Measurements from ENCODE around the gene LCN10.
A peak's percentile ranks its signal among the peaks of the same experiment; 100 is the strongest.

Gene LCN10

DNA sequence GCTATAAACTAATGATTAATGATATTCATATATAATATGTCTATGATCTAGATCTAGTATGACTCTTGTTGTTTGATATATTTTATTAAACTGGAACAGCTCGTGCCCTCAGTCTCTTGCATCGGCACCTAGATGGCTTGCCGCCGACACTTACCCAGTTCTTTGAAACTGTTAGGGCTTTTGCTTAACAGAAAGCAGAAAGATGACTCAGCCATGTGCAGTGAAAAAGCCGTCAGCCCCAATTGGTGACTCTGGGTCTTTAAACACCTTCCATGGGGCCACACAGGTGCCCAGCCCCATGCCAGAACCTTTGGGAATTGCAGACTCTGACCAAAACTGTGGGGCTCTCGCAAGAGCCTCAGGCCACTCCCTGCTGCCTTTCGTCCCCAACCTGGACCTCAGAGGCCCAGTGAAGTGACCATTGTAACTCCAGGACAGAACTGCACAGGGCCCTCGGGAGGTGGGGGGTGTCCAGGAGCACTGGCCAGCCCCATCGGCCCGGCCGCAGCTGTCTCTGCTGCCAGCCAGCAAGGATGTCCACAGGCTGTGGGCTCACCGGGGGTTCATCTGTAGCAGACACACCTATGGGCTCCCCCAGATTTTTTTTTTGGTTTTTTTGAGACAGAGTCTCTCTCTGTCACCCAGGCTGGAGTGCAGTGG is 7.8 kb downstream of the LCN10 start:
- DNase-seq: no peak

DNA sequence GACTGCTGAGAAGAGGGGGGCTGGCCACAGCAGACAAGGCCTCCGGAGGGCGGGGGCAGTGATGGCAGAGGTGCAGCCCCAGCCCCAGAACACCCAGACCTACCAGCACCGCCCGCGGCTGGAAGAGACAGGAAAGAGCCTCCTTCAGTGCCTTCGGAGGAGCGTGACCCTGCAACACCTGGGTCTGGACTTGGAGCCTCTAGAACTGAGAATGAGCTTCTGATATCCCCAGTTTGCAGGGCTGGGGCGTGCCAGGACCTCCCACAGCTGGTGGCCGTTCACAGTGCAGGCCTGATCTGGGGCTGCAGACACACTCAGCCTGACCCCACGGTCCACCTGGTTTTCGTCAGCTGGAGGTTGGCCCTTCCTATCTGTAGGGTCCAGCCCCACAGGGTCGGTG is 9.1 kb downstream of the LCN10 start:
- no peak for DNase-seq

DNA sequence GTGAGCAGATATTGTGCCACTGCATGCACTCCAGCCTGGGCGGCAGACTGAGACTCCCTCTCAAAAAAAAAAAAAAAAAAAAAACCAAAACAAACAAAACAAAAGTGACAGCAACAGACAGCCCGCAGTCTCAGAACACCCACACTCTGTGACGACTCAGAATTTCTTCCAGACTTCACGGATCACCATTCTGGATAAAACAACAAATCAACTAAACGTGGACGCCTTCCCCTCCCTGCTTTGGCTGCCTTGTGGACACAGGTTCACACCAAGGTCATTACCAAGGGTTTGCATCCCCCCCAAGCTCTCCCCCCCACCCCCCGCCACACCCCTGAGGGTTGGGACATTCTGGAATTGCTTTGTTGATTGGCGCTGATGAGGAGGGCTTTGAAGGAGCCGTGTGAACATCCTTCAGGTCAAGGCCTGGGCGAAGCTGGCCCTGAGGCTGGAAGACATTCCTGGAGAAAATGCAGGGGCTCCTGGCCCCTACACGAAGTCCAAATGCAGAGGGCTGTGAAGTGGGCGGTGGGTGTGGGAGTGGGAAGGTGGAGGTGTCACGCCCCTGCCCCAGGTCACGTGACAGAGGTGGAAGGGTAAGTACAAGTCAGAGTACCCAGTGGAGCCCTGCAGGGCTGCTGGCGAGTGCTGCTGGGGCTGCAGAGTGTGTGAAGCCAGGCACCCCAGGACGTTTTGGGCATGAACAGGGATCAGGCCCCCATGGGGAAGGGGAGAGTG is 10.1 kb downstream of the LCN10 start:
- DNase-seq: no peak

DNA sequence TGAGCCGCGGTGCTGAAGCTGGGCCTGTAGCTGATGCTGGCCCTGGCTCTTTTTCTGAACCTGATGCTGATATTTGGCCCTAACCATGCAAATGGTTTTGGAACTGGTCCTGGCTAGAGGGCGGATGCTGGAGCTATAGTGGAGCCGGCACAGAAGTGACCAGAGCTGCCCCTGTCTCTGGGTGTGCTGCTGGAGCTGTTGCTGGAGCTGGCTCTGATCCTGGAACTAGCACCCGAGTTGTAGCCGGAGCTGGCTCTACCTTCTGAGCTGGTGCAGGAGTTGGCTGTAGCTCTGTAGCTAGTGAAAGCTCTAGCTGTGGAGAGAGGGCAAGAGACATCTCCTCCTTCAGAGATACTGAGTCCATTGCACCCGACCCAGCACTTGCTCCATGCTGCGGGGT is 12.8 kb downstream of the LCN10 start:
- no peak for DNase-seq

DNA sequence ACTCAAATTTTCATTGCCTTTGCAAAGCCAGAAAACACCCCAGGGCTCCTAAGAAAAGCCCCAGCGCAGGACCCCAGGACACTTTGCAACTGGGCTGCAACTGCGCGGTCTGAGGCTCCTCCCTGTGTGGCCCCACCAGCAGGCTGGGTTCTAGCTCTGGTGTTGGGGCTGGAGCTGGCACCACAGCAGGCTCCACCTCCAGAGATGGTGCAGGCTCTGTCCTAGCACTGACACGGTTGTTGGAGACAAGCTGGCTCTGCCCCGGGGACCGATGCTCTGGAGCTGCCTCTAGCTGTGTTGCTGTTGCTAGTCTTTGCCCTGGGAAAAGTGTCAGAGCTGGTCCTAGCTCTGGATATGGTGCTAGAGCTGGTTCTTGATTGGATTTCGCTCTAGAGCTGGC is 13.6 kb downstream of the LCN10 start:
- no peak for DNase-seq

DNA sequence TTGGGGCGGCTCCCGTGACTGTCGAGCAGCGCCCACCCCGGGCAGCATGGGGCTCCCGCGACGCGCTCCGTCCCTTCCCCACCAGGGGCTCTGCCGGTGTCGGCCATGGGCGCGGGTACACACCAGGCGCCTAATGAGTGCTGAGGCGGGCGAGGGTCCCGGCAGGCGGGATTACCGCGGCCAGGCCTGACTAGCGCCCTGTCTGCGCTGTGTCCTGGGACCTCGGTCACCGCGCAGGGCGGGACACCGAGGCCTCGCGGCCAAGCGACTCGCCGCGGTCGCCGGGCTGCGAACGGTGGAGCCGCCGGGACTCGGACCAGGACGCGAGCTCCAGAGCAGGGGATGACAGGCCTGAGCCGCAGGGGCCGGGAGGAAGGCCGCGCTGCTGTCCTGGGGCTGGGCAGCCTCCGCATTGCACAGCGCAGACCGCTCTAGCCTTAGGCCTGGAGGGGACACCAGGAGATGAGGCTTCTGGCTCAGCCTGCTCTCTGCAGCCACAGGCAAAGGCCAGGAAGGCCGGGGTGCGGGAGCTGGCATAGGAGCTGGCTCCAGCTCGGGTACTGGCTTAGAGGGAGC is 14.1 kb downstream of the LCN10 start:
- DNase-seq: no peak

DNA sequence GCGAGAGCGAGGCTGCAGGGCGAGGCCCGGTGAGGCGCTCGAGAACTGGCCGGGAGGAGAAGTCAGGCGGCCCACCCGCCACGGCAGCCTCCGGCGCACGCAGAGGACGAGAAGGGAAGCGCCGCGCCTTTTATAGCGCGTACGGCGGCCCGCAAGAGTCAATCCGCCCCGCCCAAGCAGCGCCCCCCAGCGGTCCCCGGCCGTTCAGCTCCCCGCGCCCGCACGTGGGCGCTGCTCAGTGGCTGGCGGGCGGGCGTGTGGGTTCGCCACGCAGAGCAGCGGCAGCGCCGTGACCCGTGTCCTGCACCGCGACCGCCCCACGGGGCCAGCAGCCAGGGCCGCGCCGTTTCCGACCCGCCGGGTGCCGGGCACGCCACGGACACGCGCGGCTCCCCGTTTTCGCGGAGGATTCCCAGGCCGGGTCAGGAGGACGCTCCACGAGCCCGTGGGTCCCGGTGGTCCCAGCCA is 14.6 kb downstream of the LCN10 start:
- peak; percentile 93 for DNase-seq

DNA sequence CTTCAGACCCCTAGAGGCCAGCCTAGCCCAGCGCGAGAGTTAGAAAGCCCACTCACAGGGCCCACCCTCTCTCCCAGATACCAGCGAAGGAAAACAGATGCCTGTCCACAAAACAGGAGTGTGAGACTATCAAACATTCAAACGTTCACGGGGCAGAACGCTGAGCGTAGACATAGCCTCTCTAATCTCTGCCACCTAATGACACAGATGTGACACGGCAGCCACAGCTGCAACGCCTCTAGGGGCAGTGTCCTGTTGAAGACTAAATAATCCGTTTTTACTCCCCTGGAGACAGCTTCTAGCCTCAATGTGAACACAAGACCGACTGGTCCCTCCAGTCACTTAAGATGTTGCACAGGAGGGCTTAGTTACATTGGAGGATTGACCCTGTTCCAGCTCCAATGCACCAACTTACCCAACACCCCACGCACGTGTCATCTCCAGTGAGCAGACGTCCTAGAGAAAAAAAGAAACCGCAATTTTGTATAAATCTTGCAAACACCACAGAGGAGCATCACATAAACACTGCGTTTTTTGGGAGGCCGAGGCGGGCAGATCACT is 16.0 kb downstream of the LCN10 start:
- no peak for DNase-seq

DNA sequence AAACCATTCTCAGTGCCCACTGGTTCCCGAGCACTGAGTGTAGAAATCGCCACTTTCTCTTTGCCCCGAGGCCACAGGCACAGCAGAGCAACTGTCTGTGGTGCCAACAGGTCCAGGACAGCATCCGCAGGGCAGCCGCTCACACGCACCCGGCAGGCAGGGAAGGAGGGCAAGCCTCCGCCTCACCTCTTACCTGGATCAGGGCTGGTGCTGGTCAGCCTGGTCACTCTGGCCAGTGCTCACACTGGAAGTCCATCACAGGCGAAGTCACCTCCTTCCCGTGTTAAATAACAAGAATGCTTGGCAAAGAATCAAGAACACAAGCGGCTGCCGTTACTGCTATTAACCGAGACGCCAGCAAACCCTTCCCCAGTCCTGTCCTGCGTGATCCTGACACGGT is 16.6 kb downstream of the LCN10 start:
- no peak for DNase-seq

DNA sequence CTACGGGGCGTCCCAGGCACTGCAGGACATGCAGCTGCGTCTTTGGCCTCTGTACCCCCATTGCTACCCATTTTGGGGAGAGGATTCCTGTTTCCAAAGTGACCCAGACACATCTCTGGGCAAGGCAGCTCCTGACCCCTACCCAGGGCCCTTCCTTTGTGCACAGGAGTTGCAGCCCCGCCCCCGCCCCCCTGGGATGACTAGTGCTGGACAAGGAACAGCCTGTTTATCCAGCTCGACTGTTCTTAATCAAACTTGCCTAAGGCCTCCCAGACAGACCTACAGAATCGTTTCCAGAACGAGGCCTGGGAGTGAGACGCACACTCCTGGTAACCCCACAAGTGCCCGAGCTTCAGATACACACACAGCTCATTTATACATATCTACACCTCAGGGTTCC is 17.1 kb downstream of the LCN10 start:
- no peak for DNase-seq

DNA sequence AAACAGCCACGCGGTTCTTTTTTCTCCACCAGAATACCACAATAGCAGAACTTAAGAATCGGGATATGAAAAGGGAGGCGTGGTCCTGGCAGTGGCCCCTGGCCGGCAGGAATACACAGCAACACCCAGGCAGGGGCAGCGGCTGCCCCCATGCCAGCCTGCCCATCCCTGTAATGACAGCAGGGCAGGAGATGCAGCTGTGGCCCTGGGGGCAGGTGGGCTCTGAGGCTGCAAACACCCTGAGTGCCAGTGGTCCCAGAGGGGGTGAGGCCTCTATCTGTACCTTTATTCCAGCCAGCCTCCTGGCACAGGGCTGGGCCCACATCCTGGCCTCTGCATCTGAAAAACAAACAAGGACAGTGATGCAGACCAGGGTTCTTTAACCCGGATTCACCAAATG is 18.0 kb downstream of the LCN10 start:
- no peak for DNase-seq

DNA sequence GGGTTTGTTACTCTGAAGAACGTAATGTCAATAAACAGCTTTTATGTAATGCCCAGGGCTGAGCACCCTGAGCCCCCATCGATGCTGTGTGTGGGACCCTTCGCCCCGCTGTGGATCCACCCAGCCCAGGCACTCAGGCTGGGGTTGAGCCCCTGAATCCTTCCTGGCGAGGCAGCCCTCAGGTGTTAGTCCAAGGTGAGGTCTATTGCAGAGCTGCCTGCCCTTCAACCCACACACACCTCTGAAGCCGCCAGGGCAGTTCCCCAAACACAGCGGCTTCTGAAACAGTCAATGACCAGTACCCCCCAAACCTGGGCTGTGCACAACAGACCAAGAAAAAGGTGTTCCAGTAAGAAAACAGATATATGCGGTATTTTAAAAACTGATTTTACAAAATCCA is 18.8 kb downstream of the LCN10 start:
- DNase-seq: no peak

DNA sequence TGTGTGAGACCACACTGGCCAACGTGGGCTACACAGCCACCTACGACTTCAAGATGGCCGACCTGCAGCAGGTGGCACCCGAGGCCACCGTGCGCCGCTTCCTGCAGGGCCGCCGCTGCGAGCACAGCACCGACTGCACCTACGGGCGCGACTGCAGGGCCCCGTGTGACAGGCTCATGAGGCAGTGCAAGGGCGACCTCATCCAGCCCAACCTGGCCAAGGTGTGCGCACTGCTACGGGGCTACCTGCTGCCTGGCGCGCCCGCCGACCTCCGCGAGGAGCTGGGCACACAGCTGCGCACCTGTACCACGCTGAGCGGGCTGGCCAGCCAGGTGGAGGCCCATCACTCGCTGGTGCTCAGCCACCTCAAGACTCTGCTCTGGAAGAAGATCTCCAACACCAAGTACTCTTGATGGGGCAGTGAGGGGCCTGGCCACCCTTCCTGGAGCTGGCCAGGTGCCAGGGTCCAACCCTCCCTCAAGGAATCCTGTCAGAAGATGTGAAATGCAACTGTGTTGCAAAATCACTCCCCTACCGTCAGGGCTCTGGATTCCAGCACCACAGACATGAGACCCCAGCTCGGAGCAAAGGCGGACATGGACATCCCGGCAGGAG is 19.3 kb downstream of the LCN10 start:
- no peak for DNase-seq

DNA sequence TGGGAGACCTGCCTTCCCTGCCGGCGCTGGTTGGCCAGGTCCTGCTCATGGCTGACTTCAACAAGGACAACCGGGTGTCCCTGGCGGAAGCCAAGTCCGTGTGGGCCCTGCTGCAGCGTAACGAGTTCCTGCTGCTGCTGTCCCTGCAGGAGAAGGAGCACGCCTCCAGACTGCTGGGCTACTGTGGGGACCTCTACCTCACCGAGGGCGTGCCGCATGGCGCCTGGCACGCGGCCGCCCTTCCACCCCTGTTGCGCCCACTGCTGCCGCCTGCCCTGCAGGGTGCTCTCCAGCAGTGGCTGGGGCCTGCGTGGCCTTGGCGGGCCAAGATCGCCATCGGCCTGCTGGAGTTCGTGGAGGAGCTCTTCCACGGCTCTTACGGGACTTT is 19.8 kb downstream of the LCN10 start:
- no peak for DNase-seq

DNA sequence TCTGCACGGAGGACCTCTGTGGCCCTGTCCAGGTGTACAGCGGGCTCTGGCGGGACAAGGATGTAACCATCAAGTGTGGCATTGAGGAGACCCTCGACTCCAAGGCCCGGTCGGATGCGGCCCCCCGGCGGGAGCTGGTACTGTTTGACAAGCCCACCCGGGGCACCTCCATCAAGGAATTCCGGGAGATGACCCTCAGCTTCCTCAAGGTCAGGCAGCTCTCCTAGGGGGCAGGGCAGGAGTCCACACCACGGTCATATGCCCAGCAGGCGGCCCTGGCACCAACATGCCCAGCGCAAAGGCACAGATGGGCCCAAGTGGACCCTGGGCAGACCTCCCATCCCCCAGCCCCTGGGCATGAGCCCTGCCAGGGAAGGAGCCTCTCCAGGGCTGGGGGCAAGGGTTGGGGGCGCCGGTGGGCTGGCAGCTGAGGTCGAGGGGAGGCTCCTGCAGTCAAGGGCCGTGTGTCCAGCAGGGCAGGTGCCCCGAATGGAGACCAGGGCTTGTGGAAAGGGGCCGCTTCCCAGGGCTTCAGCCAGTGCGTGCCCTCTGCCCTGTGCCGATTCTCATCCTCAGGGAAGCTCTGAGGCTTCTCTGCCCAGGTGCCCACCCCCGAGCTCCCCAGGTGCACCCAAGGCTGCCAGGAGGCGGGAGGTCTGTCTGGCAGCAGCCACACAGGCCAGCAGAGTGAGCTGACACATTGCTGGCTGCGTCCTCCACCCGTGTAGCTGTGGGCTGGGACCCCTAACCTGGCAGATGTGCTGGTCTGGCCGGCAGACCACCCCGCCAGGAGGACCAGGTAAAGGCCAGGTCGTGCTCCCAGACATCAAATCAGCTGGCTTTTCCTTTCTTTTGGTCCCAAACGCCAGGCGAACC is 20.4 kb downstream of the LCN10 start:
- no peak for DNase-seq

DNA sequence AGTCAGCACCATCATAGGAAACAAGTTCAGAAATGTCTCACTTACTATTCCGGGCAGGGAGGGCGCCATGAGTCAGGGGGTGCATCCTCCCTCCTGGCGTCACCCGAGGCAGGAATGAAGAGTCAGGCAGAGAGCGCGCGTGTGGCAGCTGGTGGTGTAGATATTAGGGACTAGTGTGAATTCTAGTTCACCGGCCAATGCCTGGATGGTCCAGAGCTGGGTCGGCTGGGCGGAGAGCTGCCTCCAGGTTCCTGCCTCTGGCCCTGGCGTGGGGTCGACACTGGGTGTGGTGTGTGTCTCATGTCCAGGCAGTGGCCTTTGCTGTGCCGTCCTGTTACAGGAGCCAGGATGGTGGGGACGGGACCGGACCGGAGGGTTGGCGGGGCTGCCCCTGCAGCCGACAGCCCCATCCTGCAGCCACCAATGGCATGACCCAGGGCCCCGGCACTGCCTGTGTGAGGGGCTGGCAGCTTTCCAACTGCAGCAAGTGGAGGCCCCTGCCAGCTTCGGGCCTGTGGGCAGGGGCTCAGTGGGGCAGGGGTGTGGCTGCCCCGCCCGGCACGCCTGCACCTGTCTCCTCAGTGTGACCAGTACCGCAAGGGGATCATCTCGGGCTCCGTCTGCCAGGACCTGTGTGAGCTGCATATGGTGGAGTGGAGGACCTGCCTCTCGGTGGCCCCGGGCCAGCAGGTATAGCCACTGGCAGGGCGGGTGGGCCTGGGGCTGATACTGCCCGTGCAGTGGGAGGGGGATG is 21.2 kb downstream of the LCN10 start:
- no peak for DNase-seq

DNA sequence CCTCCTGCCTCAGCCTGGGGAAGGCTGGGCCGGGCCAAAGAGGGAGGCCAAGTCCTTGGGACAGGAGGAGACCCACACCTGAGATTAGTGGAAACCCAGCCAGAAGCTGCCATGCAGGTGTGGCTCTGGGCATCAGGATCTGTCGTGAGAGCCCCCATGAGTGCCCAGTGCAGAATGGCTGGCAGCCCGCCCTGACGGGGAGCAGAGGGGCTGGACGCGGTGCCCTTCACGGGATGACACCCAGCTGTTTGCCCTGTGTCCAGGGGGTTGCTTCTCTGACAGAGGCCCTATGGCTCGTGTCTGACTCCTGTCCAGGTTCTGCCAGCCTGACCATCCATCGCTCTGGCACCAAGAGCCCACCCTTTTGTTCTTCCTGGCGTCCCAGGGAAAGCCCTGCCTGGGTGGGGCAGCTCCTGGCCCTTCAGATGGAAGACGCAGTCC is 21.8 kb downstream of the LCN10 start:
- no peak for DNase-seq

DNA sequence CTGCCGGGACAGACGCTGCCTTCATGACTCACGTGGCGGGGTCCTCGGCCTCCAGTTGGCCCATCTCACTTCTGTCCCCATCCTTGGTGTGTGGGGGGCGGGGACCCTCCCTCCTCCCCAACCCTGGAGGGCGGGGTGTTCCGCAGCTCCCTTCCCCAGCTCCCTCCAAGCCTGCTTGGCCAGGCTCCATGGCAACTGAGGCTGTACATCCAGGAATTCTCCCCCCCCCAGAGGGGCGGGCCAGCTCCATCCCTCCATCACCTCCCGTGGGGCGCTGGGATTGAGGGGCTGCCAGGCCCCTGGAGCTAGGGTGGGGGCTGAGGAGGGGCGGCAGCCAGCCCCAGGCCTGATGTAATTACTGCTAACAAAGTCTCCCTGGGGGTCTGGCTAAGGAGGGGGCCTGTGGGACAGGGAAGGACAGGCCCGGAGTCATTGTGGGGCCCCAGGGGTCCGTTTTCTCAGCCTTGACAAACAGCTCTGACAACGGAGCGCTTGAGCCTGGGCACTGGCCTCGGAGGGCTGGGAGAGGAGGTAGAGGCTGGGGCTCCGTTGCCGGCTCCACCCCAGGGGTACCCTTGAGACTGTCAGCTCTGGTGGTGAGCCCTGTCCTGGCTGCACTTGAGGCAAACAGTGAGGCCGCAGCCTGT is 22.4 kb downstream of the LCN10 start:
- no peak for DNase-seq

DNA sequence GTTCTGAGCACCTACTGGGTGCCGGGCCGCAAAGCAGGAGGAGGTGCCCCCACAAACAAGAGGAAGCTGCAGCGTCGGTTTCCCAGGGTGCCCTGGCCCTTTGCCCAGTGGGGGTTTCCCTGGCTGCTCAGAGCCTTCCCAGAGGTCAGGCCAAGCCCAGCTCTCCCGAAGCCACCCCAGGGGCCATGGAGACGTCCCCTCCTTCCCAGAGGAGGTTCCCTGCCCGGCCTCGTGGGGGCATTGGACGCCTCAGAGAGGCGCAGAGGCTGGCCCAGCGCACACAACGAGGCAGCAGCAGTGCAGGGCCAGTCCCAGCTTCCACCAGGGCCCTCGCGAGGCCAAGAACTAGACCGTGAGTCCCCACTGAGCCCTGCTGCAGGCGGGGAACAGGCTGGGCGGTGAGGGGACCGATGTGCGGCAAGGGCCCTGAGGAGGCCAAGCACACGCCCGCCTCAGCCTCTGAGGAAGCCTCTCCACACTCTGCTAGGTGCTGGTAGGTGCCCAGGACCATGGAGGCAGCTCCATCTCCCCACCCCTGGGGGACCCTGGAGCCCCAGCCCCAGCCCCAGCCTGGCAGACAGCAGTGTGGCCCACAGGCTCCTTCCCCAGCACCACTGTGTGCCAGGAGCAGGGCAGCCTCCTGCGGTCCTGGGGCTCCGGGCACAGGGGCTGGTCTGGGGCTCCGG is 23.4 kb downstream of the LCN10 start:
- no peak for DNase-seq

DNA sequence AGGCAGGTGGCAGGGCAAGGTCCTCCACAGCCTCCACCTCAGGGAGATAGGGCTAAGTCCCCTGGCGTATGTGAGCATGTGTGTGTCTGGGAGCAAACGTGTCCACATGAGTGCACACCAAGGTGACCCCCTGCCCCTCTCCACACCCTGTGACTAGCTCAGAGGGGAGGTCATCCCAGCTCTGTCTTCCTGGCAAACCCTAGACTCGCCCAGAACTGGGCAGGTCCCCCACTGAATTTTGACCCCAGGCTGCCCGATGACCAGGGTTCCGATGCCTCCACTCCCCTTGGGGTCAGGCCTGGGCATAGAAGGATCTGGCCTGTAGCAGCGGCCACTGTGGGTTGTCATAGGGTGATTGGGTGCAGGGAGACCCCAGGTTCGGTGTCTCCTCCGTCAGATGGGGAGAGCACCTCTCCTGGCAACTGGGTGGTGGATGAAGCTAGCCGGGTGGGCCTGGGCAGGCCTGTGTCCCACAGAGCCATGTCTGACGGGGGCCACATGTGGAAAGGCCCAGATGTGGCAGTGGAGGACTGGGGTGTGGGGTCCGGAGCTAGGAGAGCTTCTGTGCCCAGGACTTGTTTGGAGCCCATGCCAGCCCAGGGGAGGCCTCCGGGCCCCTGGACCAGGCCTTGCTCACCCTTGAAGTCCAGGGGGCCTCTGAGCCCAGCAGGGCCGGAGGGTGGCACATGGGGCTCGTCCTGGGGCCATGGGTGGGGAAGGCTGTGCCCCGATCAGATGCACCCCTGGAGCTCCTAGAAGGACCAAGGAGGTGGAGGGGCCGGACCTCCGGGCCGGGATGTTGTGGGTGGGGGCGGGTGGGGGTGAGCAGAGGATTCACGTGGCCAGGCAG is 24.2 kb downstream of the LCN10 start:
- DNase-seq: no peak

All from NCI-H2171 (cell line).